ENCODE data around the gene CBLN4.

The CBLN4 gene

DNA sequence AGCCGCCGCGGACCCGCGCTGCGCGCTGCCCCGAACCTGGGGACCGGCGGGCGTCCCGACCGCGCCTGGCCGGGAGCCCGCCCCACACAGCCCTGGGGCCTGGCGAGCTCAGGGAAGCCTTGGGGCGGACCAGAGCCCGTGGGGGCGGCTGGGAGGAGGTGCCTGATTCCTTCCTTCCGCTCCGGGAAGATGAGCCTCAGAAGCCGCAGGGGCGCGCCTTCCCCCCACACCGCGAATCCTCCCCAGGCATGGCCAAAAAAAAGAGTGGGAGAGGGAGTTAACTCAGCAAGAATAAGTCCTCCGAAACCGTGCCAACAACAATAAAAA lies at the start of gene CBLN4:
Gene CBLN4, minus strand, starts transcription at position 131 of the 327 bp plus-strand sequence. CDS start 1,348 bp downstream, outside the sequence.
- no peak for DNase-seq (ENCODE audit: low read depth, low spot score)

DNA sequence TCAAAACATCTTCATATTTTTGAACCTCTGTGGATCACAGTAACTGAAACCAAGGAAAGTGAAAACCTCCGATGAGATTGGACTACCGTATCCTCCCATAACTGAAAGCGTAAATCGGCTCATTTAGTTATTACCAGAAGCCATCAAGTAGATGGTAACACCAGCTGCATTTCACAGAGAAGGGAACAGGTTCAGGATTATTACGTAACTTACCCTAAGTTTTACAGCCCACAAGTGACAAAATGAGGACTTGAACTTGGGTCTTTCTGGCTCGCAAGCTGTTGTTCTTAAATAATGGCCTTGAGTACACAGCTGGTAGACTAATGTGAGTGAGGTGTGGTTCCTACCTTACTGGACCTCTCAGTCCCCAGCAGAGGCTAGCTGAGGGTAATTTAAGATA lies 37.9 kb upstream of the CBLN4 start:
- no peak for DNase-seq (ENCODE audit: low read depth, low spot score)

DNA sequence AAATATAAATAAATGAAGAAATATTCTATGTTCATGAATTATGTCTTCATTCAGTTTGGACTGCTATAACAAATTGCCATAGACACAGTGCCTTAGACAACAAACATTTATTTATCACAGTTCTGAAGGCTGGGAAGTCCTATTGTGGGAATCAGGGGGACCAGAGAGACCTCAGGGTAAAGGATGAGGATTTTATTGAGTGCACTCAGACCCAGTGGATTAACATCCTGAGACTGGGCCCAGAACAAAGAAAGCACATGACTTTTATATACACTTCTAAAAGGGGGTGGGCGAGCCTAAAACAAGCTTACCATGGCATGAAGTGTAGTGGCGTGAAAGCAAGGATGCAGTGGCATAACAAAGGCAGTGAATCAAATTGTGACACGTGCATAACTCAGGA lies 26.9 kb upstream of the CBLN4 start:
- DNase-seq (ENCODE audit: low read depth, low spot score), result peak; percentile 1

DNA sequence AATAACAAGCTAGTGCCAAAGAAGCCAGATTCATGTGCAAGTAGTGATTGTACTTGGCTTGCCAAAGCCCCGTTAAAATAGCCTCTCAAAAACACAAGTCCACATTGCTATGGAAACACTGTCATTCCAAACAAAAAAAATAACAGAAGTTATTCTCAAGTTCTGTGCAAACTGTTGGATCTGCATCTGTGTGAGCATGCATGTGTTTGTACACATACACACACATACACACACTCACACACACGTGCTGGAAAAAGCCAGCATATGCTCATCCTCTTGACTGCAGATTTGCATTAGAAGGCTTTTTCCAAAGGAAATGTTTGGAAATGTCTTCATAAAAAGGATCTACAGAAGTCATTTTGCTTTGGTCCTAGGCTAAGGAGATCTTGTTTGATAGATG lies 13.4 kb upstream of the CBLN4 start:
- no peak for DNase-seq (ENCODE audit: low read depth, low spot score)

DNA sequence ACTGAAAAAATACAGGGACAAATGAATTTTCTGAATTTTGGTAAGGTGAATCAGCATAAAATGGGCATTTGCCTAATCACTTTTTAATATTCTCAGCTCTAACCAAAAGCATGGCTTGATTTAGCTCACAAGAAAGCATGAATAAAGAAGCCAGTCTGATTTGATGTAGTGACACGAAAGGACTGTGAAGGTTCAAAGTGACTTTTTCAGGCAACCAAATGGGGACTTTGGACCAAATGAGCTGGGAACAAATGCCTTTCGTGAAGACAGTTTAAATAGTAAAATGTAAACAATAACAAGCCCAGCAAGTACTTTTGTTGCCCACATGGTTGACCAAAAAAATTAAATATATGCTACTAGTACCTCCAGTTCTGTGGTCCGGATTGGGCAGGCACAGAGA lies 12.9 kb upstream of the CBLN4 start:
- DNase-seq (ENCODE audit: low read depth, low spot score), result no peak

DNA sequence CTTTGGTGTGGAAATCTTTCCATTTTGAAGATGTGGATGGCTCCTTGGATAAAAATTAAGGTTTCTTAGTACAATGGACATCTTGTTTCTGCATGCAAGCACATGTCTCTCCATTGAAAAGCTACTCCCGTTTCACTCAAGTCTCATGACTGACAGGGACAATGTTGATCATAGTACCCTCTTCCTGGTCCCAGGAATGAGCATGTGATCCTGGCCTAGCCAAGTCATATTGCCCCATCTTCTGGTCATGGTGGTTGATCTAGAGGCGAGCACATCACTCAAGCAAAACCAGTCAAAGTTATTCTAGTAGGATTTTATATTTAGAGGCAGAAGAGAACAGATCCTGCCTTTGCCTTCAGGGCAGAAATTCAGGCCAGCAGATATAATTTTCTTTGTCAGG lies 12.2 kb upstream of the CBLN4 start:
- no peak for DNase-seq (ENCODE audit: low read depth, low spot score)

DNA sequence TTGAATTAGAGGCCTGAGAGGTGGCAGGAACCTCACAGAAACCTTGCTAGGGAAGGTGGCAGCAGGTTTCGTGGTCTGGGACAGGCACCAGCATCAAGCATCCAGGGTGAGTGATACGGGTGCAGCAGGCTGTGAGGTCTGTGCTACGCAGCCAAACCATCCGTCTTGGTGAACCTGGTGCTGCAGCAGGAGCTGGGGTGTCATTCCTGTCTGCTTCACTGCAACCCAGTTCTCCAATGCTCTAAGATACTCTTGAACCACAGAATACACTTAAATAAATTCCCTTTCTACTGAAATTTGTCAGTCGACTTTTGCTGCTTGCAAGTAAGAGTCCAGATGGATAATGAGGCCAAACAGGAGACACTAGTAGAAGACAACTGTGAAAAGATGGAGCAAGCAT lies 9.7 kb upstream of the CBLN4 start:
- no peak for DNase-seq (ENCODE audit: low read depth, low spot score)

DNA sequence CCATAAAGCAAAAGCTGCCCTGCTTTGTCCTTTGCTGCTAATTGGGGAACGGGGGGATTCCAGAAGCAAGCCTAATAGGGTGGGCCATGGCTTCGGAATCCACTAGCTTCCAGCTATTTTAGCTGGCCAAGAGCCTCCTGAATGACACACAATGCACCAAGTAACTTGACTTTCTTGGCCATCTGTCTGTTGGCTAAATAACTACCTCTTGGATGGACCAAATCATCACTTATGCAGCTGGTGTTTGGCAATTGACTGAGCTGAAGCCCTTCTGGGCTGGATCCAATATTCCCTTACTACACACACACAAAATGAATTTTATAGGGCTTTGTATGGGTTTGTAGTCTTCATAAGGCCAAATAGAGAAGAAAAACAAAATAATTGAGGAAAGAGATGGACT lies 8.8 kb upstream of the CBLN4 start:
- DNase-seq (ENCODE audit: low read depth, low spot score), result no peak

DNA sequence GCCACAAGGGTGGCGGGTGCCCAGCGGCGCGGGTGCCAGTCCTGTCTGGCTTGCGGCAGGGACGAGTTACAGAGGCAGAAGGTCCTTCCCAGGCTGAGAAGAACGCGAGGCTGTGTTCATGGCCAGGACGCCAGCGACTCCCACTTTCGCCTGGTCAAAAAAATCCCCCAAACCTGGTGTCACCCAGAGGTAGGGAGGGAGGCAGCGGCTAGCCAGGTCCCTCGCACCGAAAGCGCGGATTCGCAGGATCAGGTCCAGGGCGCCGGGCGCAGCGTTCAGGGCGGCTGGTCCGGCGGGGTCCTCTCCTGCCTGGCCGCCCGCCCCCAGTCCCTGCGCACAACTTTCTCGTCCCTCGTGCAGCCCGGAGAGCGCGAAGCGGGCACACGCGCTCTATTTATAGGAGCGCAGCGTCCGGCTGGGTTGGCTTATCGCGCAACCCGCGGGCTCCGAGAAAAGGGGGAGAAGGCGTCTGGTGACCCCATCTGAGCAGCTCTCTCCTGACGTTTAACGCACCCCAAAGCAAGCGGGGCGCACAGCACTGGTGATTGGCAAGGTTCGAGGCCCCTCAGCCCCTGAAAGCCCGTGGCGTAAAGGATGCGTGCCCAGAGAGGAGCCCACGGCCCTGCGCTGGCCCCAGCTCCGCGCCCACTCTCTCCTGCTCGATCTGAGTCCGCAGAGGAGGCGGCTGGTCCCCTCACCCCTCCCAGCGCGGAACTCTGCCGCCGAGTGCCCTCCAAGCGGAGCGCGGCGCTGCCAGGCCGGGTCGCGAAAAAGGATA lies 519 bp downstream of the CBLN4 start:
- no peak for DNase-seq (ENCODE audit: low read depth, low spot score)

DNA sequence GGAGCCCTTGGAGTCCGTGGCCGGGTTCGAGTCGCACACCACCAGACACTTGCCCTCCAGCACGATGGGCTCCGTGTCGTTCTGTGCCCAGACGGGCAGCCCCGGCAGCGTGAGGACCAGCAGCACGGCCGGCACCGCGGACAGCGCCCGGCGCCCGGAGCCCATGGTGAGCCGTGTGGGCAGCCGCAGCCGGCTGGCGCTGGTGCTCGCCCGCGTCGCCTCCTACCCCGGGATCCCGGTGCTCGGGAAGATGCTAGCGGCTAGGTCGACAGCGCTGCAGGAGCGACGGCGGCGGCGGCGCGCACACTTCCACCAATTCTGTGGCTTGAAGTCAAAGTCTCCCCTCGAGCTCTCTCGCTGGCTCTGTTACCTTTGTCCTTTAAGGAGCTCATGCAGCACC lies 1.3 kb downstream of the CBLN4 start:
- no peak for DNase-seq (ENCODE audit: low read depth, low spot score)

DNA sequence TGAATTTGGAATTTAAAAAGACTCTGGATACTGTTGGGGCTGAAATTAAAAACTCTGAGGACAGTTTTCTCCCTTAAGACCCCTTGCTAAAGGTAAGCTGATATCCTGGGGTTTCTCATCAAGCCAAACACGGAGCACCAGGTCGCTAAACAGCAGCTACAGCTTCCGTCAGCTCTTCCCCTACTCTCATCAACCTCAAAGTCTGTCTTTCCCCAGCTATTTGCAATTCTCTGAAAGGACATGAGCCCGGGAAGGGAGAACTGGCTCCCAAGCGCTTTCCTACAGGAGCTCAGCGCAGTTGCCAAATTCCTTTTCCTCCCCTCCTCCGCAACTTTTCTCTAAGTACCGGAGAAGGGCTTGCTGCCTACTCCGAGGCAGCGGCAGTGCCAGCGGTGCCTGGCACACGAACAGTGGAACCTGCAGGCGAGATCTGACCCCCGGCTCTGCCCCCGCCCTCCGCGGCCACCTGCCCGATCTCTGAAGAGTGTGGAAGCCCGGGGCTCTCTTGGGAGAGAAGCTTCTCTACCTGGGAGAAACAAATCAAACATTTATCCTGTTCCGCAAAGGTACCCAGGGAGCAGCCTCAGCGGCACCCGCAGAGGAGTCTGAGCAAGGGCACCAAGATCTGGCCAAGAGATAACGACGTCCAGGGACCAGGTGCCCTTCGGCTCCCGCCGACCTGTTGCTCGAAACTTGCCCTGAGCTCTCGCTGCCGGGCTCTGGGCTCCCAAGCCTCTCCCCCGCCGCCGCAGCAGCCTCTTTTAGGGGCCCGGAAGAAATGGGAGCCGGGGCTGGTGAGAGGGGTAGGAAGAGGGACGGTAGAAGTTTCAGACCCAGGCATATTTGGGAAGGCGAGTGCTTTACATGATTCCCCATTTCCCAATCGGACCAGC lies 2.2 kb downstream of the CBLN4 start:
- DNase-seq (ENCODE audit: low read depth, low spot score), result no peak

DNA sequence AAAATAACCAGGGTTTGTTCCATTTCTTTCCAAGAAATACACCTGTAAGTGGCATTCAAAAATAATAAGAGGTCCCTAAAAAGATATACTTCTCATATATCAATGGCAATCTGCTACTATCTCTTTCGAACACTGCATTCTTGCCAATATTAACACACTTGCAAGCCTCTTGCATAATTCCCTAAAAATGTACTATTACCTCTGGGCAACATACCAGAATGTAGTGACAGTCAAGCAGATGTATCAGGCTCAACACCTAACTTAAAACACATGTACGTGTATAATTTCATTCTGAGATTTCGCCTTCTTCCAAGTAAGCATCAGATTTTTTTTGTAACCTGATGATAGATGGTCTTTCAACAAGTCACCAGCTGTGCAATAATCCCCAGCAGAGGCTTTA lies 3.4 kb downstream of the CBLN4 start:
- DNase-seq (ENCODE audit: low read depth, low spot score), result no peak

DNA sequence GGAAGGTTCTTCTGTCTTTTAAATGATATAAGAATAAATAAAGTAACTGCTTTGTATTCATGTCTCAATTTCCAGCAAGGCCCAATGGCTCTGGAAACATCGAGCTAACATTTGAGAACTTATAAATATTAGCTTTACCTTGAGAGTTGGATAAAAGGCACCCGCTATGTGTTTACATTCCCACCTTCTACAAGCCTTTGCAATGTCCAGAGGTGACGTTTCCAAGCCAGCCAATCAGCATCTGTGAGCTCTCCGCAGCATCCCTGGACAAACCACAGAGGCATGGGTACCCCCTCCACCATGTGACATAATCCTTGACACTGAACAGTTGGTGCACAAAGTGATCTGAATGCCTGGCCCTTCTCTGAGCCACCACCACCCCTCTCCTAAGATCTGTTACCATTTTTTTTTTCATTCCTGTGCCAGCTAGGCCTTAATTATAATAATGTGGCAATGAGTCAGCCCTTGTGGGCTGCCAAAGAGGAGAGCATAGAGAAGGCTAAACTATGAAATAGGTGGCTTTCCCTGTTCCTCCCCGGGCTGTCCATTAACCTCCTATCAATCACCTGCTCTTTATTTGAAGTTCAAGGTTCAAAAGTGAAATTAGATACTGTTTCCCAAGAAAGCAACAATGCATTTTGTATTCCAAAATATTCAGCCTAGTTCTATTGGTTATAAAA lies 4.1 kb downstream of the CBLN4 start:
- no peak for DNase-seq (ENCODE audit: low read depth, low spot score)

DNA sequence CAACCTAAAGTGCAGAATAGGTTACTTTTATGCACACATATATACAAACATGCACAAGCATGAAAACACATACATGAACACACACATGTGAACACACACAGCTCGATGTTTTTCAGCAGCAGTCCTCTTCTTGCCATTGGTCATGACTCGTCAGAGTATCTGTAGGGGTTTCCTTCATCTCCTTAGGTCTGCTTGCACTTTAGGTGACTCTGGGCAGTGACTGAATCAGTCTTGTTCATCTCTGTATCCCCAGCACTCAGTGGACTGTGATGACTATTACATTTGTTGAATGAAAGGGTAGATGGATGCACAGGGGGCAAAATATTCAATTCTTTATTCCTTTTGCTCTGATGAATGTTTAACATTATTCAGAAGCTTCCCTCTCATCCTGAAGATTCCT lies 26.8 kb downstream of the CBLN4 start:
- DNase-seq (ENCODE audit: low read depth, low spot score), result no peak

DNA sequence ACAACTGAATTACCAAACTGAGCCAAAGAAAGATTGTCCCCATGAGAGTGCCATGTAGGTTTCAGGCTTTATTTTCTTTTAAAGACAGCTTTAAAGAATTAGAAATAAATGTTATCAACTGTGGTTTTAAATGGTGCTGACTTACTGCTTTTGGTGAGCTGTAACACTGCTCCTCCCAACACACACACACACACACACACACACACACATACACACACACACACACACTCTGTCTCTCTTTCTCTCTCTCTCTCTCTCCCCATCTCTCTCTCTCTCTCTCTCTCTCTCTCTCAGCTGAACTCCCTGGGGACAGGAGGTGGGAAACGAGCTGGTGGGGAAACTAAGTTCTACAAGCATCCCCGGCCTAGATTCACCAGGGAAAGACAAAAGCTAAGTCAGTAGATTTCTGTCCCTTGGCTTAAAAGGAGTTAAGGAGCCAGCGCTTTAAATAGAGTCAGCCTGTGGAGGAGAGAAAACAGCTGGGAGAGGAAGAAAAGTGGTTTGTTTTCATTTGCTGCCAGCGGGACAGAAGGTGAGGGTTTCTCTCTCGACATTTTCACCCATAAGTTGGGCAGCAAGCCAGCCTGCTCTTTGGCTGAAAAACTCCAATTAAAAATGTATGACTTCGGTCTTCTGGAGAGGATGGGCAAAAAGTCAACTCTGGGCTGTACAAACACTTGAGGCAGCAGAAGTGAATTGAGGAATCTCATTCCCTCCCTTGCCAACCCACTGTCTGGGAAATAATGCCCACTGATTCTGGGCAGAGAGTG lies 27.4 kb downstream of the CBLN4 start:
- no peak for DNase-seq (ENCODE audit: low read depth, low spot score)

DNA sequence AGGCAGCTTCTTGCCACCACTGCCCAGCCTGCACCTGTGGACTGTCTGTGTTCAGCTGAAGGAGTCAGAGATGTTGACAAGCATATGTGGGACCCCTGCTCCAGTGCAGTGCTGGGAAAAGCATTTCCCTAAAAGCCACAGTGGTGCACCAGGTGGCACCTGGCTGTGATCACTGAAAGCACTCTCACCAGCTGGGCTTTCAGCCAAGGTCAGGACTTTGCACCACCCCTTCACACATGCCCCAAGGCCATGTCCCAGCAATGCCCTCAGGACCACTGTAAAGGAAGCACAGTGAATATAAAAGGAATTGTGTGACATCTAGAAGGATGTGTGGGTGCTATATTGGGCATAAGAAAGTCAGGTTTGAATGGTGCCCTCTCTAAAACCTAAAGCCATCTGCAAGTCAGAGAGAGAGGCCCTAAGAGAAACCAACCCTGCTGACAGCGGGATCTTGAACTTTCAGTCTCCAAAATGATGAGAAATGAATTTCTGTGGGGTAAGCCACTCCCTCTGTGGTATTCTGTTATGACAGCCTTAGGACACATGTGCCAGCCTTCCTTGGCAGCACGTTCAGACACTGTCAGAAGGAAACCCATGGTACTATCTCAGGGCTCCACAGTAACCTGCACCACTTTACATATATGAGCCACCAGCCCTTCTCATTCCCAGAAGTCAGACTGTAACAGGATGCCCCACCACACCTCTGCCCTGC lies 30.7 kb downstream of the CBLN4 start:
- no peak for DNase-seq (ENCODE audit: low read depth, low spot score)

DNA sequence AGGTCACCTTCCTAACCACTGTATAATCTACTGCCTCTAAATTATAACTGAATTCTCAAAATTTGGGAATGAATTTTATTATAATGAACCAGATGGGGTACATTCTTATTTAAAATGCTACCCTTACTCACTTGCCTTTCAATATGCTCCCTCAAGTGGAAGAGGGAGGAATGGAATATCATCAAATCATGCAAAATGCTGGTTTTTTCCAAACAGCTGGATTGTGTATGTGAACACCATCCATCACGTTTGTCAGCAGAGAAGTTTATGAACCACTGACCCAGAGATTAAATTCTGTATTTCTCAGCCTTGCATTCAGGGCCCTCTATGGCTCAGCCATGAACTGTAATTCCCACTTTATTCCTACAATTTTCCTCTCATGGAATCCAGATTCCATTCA lies 40.5 kb downstream of the CBLN4 start:
- DNase-seq (ENCODE audit: low read depth, low spot score), result no peak

DNA sequence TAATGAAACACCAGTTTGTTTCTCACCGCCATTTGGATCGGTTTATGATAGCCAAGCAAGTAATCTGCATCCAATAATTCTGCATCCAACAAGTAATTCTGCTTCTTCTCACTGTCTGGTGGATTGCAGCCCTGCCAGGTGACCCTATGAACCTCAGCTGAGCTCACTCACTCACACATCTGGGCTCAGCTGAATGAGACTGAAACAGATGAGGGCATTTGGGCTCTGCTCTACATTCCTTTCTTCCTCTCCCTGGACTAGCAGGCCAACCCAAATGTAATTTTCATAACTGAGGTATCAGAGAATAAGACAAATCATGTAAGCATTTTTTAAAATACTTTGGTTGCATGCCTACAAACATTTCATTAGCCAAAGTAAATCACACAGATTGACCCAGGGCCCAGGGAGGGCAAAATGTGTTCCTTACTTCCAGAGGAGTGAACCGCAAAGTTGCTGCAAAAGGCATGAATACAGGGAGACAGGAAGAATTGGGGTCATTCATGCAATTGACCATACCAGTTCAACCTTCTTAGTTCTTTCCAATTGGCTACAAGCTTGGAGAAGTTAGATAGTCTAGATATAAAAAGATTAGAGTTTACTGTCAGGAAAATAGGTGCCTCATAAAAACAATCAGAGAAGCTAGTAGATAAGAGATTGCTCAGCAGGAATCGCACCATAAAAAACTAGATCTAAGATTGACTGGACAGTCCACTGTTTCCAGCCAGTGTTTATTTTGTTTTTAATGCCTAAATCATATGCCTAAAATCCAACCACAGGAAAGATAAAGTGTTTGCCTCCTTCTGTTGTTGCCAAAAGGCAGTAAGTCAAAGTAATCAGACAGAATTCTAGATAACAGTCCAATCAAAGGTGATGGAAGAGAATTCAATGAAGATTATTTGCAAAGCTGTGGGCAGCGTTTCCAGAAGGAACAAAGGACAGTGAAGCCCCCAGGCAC lies 43.7 kb downstream of the CBLN4 start:
- DNase-seq (ENCODE audit: low read depth, low spot score), result no peak

DNA sequence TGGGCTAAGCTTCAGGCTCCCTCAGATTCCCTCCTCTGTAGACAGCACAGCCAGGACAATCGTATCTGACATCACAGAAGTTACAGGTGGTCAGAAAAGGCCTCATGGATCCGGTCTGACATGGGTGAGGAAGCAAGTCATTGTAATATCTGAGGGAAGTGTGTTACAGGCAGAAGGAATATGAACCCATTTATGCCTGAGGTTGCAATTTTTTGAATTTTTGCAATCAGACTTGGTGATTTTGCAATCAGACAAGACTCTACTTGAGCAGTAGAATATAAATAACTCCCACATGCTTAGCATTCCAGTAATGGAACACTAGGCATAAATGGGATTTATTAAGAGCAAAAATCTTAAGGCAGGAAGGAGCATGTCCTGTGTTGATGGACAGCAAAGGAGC lies 52.1 kb downstream of the CBLN4 start:
- DNase-seq (ENCODE audit: low read depth, low spot score), result no peak

DNA sequence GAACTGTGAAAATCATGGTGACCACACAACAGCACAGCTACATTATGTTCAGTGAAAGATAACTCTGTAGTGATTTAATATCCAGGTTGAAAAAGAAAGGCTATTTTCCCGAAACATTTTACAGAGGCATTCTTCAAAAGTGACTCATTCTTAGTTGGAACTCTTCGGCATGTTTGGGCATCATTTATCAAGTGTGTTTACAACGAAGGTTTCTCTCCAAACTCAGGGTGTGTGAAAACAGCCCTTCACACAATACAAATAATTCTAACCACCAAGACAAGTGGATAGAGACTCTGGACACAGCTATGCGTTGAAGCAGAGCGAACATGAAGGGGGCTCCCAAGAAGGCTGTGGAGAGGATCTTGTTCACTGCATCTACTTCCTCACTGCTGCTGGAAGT lies 57.6 kb downstream of the CBLN4 start:
- no peak for DNase-seq (ENCODE audit: low read depth, low spot score)

Measured in brain pericyte (primary cell).